OCI-LY1 (cell line): ENCODE results near the gene GPHA2.
A peak's percentile ranks its signal among the peaks of the same experiment; 100 is the strongest.

ENCODE experiments used
- H2AFZ ChIP-seq: fragments of 200-600 bp; sonication (generic), shearing (Covaris generic); 2 replicates; pipeline ENCODE4 v1.6.0; 2014; ENCODE audit warnings: antibody characterized with exemption, mild to moderate bottlenecking, low read length
- H3F3A ChIP-seq: fragments of 200-600 bp; sonication (generic), shearing (Covaris generic); 2 replicates; pipeline ENCODE4 v1.6.0; 2014; ENCODE audit warnings: mild to moderate bottlenecking, antibody characterized with exemption, low read length, moderate library complexity; ENCODE audit not compliant: insufficient read depth
- H3K27ac ChIP-seq: fragments of 200-600 bp; sonication (generic); 2 replicates; pipeline ENCODE4 v1.5.1; 2014; ENCODE audit warnings: low read length, mixed run types, mild to moderate bottlenecking, low read depth; ENCODE audit not compliant: poor library complexity, severe bottlenecking
- H3K27me3 ChIP-seq: fragments of 200-600 bp; sonication (generic); 2 replicates; pipeline ENCODE4 v1.6.0; 2014; ENCODE audit warnings: antibody characterized with exemption, mild to moderate bottlenecking, low read length, moderate library complexity; ENCODE audit not compliant: insufficient read depth
- H3K36me3 ChIP-seq: fragments of 200-600 bp; sonication (generic); 2 replicates; pipeline ENCODE4 v1.6.1; 2014; ENCODE audit warnings: mild to moderate bottlenecking, antibody characterized with exemption, low read length, moderate library complexity, mixed read lengths; ENCODE audit not compliant: insufficient read depth
- H3K4me1 ChIP-seq: fragments of 200-600 bp; sonication (generic); 2 replicates; pipeline ENCODE4 v1.5.1; 2014; ENCODE audit warnings: mild to moderate bottlenecking, low read length, moderate library complexity; ENCODE audit not compliant: insufficient read depth, severe bottlenecking
- H3K4me2 ChIP-seq: fragments of 200-600 bp; sonication (generic), shearing (Covaris generic); 2 replicates; pipeline ENCODE4 v1.6.1; 2014; ENCODE audit warnings: low read length
- H3K4me3 ChIP-seq: fragments of 200-600 bp; sonication (generic); 2 replicates; pipeline ENCODE4 v1.5.1; 2014; ENCODE audit warnings: low read length, low read depth, mild to moderate bottlenecking, mixed read lengths; ENCODE audit not compliant: poor library complexity, severe bottlenecking
- H3K79me2 ChIP-seq: fragments of 200-600 bp; shearing (Covaris generic); 2 replicates; pipeline ENCODE4 v1.6.1; 2016; ENCODE audit warnings: mixed run types, low read length, mixed read lengths; ENCODE audit not compliant: insufficient read depth
- H3K9ac ChIP-seq: fragments of 200-600 bp; sonication (generic), shearing (Covaris generic); 2 replicates; pipeline ENCODE4 v1.6.1; 2014; ENCODE audit warnings: mild to moderate bottlenecking, low read length, mixed read lengths
- H3K9me2 ChIP-seq: fragments of 200-600 bp; sonication (generic), shearing (Covaris generic); 2 replicates; pipeline ENCODE4 v1.6.1; 2014; ENCODE audit warnings: low read depth, mild to moderate bottlenecking, low read length, mixed read lengths
- H3K9me3 ChIP-seq: fragments of 200-600 bp; shearing (Covaris generic); 2 replicates; pipeline ENCODE4 v1.6.1; 2014; ENCODE audit warnings: low read length, mixed read lengths
- H4K20me1 ChIP-seq: fragments of 200-600 bp; sonication (generic), shearing (Covaris generic); 2 replicates; pipeline ENCODE4 v1.6.0; 2016; ENCODE audit warnings: mild to moderate bottlenecking, low read length; ENCODE audit not compliant: insufficient read depth
- CTCF ChIP-seq: fragments of 200-600 bp; sonication (generic), shearing (Covaris generic); IDR thresholded peaks from 2 replicates; pipeline ENCODE4 v1.5.1; 2017; ENCODE audit warnings: mild to moderate bottlenecking, antibody characterized with exemption, low read length, moderate library complexity, mixed read lengths
- EZH2 ChIP-seq: fragments of 200-600 bp; sonication (generic), shearing (Covaris generic); IDR thresholded peaks from 2 replicates; pipeline ENCODE4 v1.8.0; 2017; ENCODE audit warnings: borderline replicate concordance, mixed run types, mild to moderate bottlenecking, antibody characterized with exemption, low read length, moderate library complexity, mixed read lengths

The GPHA2 gene

GRCh38 chr11:64926689-64927088 is 9.0 kb downstream of the GPHA2 start:
- Histone ChIP-seq H3K4me1 (peaks cover 24% of the 10 kb centered on the region), H3K4me3 (no peak overlapping the region), H4K20me1 (no peaks in the 10 kb centered on the region), H3K9me2 (no peaks in the 10 kb centered on the region), H3K79me2 (no peaks in the 10 kb centered on the region), H3K4me2 (no peak overlapping the region), H3K27me3 (no peaks in the 10 kb centered on the region), H3F3A (no peaks in the 10 kb centered on the region), H2AFZ (no peak overlapping the region), H3K27ac (no peak overlapping the region), H3K9me3 (no peaks in the 10 kb centered on the region), H3K9ac (no peak overlapping the region), H3K36me3 (peaks cover 17% of the 10 kb centered on the region)
- TF ChIP-seq CTCF = no peak
- no peak for TF ChIP-seq EZH2

- Histone ChIP-seq H3K4me2 (peak overlapping the region; percentile 92), H3K27me3 (no peaks in the 10 kb centered on the region), H3K4me3 (peak overlapping the region; percentile 67), H4K20me1 (no peaks in the 10 kb centered on the region), H2AFZ (no peak overlapping the region), H3K79me2 (no peaks in the 10 kb centered on the region), H3K9ac (peak overlapping the region; percentile 69; the same call in 1 of the 2 replicates), H3K4me1 (peaks cover 24% of the 10 kb centered on the region), H3K27ac (no peak overlapping the region), H3F3A (no peaks in the 10 kb centered on the region), H3K9me3 (no peaks in the 10 kb centered on the region), H3K36me3 (peaks cover 11% of the 10 kb centered on the region), H3K9me2 (no peaks in the 10 kb centered on the region)
- TF ChIP-seq EZH2 (no peak), CTCF (no peak)
These were observed 9.9 kb downstream of the GPHA2 start for GRCh38 chr11:64925536-64926436.

GRCh38 chr11:64924910-64925284 is 10.8 kb downstream of the GPHA2 start:
- Histone ChIP-seq H3K4me1 (peaks cover 24% of the 10 kb centered on the region), H3K79me2 (no peaks in the 10 kb centered on the region), H3K27me3 (no peaks in the 10 kb centered on the region), H3K4me3 (peak overlapping the region; percentile 67), H3K36me3 (peaks cover 5% of the 10 kb centered on the region; the same call in 1 of the 2 replicates), H3K9me3 (no peaks in the 10 kb centered on the region), H4K20me1 (no peaks in the 10 kb centered on the region), H3K9ac (peak overlapping the region; percentile 69), H3K27ac (no peak overlapping the region), H3K4me2 (peak overlapping the region; percentile 92), H3K9me2 (no peaks in the 10 kb centered on the region), H2AFZ (no peak overlapping the region), H3F3A (no peaks in the 10 kb centered on the region)
- TF ChIP-seq CTCF = no peak
- no peak for TF ChIP-seq EZH2
